ENCODE measurements around the gene LGR4.

DNA sequence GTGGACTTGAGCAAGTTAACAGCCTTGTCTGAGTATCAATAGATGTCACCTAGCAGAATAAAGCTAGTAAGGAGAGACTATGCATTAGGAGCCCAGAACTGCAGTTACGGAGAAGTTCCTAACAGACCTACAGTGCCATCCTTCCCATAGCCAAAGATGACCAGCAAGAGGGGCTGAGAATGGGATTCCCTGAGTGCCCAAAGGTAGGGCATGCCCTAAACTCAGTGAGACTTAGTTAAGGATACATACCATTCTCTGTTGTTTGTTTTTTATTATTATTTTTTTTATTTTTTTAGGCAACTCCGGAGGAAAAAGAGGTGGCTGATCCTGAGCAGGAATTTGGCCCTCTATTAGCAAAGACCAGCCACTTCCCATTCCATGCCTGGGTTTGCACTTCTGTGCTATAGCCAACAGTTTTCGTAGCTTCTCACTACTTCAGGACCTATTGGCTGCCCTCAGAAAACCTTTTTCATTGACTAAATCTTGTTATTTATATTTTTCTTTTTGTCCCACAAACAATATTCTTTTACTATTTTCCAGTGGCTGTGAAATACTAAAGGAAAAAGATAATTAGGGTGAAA is 76.2 kb downstream of the LGR4 start:
- TF ChIP-seq, protein P1, sequence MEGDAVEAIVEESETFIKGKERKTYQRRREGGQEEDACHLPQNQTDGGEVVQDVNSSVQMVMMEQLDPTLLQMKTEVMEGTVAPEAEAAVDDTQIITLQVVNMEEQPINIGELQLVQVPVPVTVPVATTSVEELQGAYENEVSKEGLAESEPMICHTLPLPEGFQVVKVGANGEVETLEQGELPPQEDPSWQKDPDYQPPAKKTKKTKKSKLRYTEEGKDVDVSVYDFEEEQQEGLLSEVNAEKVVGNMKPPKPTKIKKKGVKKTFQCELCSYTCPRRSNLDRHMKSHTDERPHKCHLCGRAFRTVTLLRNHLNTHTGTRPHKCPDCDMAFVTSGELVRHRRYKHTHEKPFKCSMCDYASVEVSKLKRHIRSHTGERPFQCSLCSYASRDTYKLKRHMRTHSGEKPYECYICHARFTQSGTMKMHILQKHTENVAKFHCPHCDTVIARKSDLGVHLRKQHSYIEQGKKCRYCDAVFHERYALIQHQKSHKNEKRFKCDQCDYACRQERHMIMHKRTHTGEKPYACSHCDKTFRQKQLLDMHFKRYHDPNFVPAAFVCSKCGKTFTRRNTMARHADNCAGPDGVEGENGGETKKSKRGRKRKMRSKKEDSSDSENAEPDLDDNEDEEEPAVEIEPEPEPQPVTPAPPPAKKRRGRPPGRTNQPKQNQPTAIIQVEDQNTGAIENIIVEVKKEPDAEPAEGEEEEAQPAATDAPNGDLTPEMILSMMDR (conservative IDR thresholded peaks at IDR 0.05), result no peak
- no peak for TF ChIP-seq EZH2 (IDR thresholded peaks at IDR 0.05; ENCODE audit: low read depth)

Measured in PC-9 (cell line).